Stomach (tissue), 4 donors: Measurements from ENCODE around the gene DOCK6.

ENCODE experiments used
- EP300 ChIP-seq: sonication (generic); formaldehyde crosslinking; IDR thresholded peaks from one replicate; pipeline ENCODE4 v1.6.1; 2017; ENCODE audit warnings: antibody characterized with exemption
- POLR2A ChIP-seq, 4 donors: fragments of 450-650 bp; IDR thresholded peaks; one replicate each; pipeline ENCODE4 v1.6.1; 2016; ENCODE audit warnings: antibody characterized with exemption in 4 of 4, control low read depth in 2 of 4, mild to moderate bottlenecking in 1 of 4, moderate library complexity in 1 of 4
- POLR2AphosphoS5 ChIP-seq, 3 donors: sonication (generic); formaldehyde crosslinking; IDR thresholded peaks; one replicate each; pipeline ENCODE4 v1.6.1; 2016; ENCODE audit warnings: antibody characterized with exemption in 3 of 3
- TF ChIP-seq, protein P1 (sequence below), 7 experiments: fragments of 450-650 bp in 4 of 7; fragments of 200-600 bp in 3 of 7; sonication (generic) in 3 of 7; IDR thresholded peaks; one replicate each; pipeline ENCODE4 v1.5.1; 2016 to 2019; ENCODE audit warnings: antibody characterized with exemption in 7 of 7, control low read depth in 2 of 7, mild to moderate bottlenecking in 1 of 7

DNA sequence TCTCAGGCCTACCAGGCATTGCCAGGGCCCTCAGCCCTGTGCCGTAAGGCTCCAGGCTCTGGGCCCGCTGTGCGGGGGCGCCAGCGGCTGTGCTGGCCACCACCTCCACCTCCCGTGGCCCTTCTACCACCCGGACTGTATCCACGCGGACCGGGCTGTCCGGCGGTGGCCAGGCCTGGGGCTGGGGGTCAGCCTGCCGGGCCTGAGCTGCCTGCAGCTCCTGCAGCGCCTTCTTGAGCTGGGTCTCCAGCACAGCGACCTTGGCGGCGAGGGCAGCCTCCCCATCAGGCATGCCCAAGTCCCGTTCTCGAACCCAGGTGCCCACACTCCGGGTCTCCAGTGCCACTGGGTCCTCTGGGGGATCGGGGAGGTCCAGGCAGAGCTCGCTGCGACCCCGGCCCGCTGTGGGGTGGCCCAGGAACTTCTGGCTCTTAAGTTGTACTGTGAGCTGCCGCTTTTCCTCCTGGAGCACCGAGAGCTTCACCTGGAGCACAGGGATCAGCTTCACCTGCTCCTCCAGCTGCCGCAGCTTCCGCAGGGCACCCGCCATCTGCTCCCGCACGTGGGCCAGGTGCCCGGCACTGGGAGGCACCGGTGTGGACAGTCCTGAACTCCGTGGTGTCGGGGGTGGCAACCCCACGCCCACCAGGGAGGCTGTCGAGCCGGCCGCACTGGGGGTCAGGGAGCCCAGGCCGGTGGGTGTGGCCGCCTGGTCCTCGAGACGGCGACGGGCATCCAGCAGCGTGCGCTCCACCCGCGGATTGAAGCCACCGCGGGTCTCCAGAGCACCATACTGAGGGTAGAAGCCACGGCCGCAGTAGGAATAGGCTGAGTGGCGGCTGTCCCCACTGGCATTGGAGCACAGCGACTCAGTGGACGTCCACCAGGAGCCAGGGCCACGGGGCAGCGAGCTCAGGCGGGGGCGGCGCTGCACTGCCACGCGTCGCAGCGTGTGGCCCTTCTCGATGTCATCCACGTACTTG, 69.1 kb downstream of the DOCK6 start:
- TF ChIP-seq, protein P1, sequence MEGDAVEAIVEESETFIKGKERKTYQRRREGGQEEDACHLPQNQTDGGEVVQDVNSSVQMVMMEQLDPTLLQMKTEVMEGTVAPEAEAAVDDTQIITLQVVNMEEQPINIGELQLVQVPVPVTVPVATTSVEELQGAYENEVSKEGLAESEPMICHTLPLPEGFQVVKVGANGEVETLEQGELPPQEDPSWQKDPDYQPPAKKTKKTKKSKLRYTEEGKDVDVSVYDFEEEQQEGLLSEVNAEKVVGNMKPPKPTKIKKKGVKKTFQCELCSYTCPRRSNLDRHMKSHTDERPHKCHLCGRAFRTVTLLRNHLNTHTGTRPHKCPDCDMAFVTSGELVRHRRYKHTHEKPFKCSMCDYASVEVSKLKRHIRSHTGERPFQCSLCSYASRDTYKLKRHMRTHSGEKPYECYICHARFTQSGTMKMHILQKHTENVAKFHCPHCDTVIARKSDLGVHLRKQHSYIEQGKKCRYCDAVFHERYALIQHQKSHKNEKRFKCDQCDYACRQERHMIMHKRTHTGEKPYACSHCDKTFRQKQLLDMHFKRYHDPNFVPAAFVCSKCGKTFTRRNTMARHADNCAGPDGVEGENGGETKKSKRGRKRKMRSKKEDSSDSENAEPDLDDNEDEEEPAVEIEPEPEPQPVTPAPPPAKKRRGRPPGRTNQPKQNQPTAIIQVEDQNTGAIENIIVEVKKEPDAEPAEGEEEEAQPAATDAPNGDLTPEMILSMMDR (IDR thresholded peaks at IDR 0.05): no peak
- TF ChIP-seq EP300 (no peak), POLR2AphosphoS5 (IDR thresholded peaks at IDR 0.05) (no peak), POLR2A (IDR thresholded peaks at IDR 0.05) (no peak)
